ENCODE data around the gene ZNF425. TPM values are rescaled to one million over a fixed set of nuclear protein-coding genes. Genes with fewer than 3 reads are reported as not detected.
A peak's percentile ranks its signal among the peaks of the same experiment; 100 is the strongest.

The ZNF425 gene
- total and polyA plus RNA-seq, 9 of the 15 experiments (the other 6 are each of a cell fraction or from before 2014, with no cell fraction given), result 0.03 to 0.89 (median 0.54) TPM

GRCh38 chr7:149147072-149147751 is 21.1 kb upstream of the ZNF425 start, which contains the start of gene ZNF398 (continued):
- no peak for TF ChIP-seq CUX1 (CRISPR knock-in tag; IDR thresholded peaks at IDR 0.05)
- no peak for TF ChIP-seq ZNF436 (CRISPR knock-in tag; IDR thresholded peaks at IDR 0.05)
- TF ChIP-seq ZFP91 (CRISPR knock-in tag; IDR thresholded peaks at IDR 0.05), result no peak
- TF ChIP-seq ZBTB8A (IDR thresholded peaks at IDR 0.05; ENCODE audit: partially characterized antibody), result no peak
- TF ChIP-seq ARID2 (IDR thresholded peaks at IDR 0.05), result 0 out of 2 replicates have a peak, but pooled peaks have one; percentile 10
- TF ChIP-seq CHD2 (IDR thresholded peaks at IDR 0.05; ENCODE audit: low read depth, low read length), result 0 out of 2 replicates have a peak, but pooled peaks have one; percentile 58
- TF ChIP-seq GMEB1 (CRISPR knock-in tag; IDR thresholded peaks at IDR 0.05), result peak; percentile 55
- peak; percentile 28; the same call in 1 of the 2 replicates for TF ChIP-seq ZNF282 (CRISPR knock-in tag; IDR thresholded peaks at IDR 0.05)
- 0 out of 2 replicates have a peak, but pooled peaks have one; percentile 5 for TF ChIP-seq SMARCA4 (IDR thresholded peaks at IDR 0.05)
- TF ChIP-seq MXD1 (CRISPR knock-in tag; IDR thresholded peaks at IDR 0.05; ENCODE audit: borderline replicate concordance, poor library complexity, severe bottlenecking), result no peak
- no peak for TF ChIP-seq TCF7L2 (IDR thresholded peaks at IDR 0.05; ENCODE audit: low read depth, low read length)
- peak; percentile 18; the same call in 1 of the 2 replicates for TF ChIP-seq PHB2 (IDR thresholded peaks at IDR 0.05; ENCODE audit: low read depth)
- no peak for TF ChIP-seq RFX1 (IDR thresholded peaks at IDR 0.05)
- TF ChIP-seq DEAF1 (CRISPR knock-in tag; IDR thresholded peaks at IDR 0.05), result no peak
- 0 out of 2 replicates have a peak, but pooled peaks have one; percentile 19 for TF ChIP-seq CC2D1A (IDR thresholded peaks at IDR 0.05)
- 0 out of 2 replicates have a peak, but pooled peaks have one; percentile 66 for TF ChIP-seq PREB (CRISPR knock-in tag; IDR thresholded peaks at IDR 0.05)

All from K562 (cell line).